Progenitor cell of endocrine pancreas (in vitro differentiated cells): ENCODE results near the gene CHCHD3. TPM values are rescaled to one million over a fixed set of nuclear protein-coding genes. Genes with fewer than 3 reads are reported as not detected.

Experiments
- DNase-seq: peaks from one replicate; pipeline ENCODE4 v3.0.0; 2021; ENCODE audit warnings: low spot score; ENCODE audit not compliant: unreplicated experiment
- H3K27ac Mint-ChIP-seq: 2 replicates; pipeline ENCODE4 v1.8.0; 2021; ENCODE audit warnings: mild to moderate bottlenecking, moderate library complexity, mixed read lengths
- H3K27me3 Mint-ChIP-seq: 2 replicates; pipeline ENCODE4 v1.8.0; 2021; ENCODE audit warnings: mixed read lengths
- H3K36me3 Mint-ChIP-seq: 2 replicates; pipeline ENCODE4 v1.8.0; 2022; ENCODE audit warnings: mixed read lengths; ENCODE audit not compliant: insufficient read depth
- H3K4me1 Mint-ChIP-seq: 2 replicates; pipeline ENCODE4 v1.8.0; 2021; ENCODE audit warnings: low read depth, mixed read lengths
- H3K4me3 Mint-ChIP-seq: 2 replicates; pipeline ENCODE4 v1.8.0; 2021; ENCODE audit warnings: low read depth, mild to moderate bottlenecking, moderate library complexity, mixed read lengths
- H3K9me3 Mint-ChIP-seq: 2 replicates; pipeline ENCODE4 v1.8.0; 2021; ENCODE audit warnings: low read depth, mixed read lengths
- CTCF ChIP-seq: fragments of 200-600 bp; sonication (generic); IDR thresholded peaks from one replicate; pipeline ENCODE4 v1.5.0; 2021; ENCODE audit warnings: antibody characterized with exemption, mild to moderate bottlenecking; ENCODE audit not compliant: unreplicated experiment
- total RNA-seq: library from RNA; stranded (reverse); gene quantifications from 2 replicates; pipeline ENCODE4 v1.2.1, GENCODE V29; 2021

Gene CHCHD3
- total RNA-seq, 1 donor from 2014 or later: 67.3 TPM

GRCh38 chr7:133027397-133027796, 54.5 kb downstream of the CHCHD3 start:
- Mint-ChIP-seq H3K27ac (no peak overlapping the region), H3K36me3 (peaks cover 2% of the 10 kb centered on the region), H3K27me3 (no peaks in the 10 kb centered on the region), H3K9me3 (peaks cover 3% of the 10 kb centered on the region), H3K4me3 (no peak overlapping the region), H3K4me1 (peaks cover 8% of the 10 kb centered on the region)
- no peak for DNase-seq
- TF ChIP-seq CTCF: no peak

GRCh38 chr7:133026210-133026859, 55.6 kb downstream of the CHCHD3 start:
- Mint-ChIP-seq H3K27me3 (no peaks in the 10 kb centered on the region), H3K4me1 (peaks cover 10% of the 10 kb centered on the region), H3K36me3 (peaks cover 2% of the 10 kb centered on the region), H3K4me3 (no peak overlapping the region), H3K27ac (no peak overlapping the region), H3K9me3 (peaks cover 3% of the 10 kb centered on the region)
- no peak for TF ChIP-seq CTCF
- no peak for DNase-seq

GRCh38 chr7:133025056-133025455, 56.8 kb downstream of the CHCHD3 start:
- TF ChIP-seq CTCF: no peak
- peaks cover 7% of the 10 kb centered on the region for H3K4me1 Mint-ChIP-seq
- H3K4me3 Mint-ChIP-seq: no peak overlapping the region
- H3K9me3 Mint-ChIP-seq: peaks cover 3% of the 10 kb centered on the region
- no peak overlapping the region for H3K27ac Mint-ChIP-seq
- peaks cover 6% of the 10 kb centered on the region for H3K36me3 Mint-ChIP-seq
- DNase-seq: no peak
- H3K27me3 Mint-ChIP-seq: no peaks in the 10 kb centered on the region

GRCh38 chr7:133024596-133024995, 57.3 kb downstream of the CHCHD3 start:
- H3K4me3 Mint-ChIP-seq: no peak overlapping the region

GRCh38 chr7:133023370-133024071, 58.4 kb downstream of the CHCHD3 start:
- no peak overlapping the region for H3K4me3 Mint-ChIP-seq
- H3K27me3 Mint-ChIP-seq: no peaks in the 10 kb centered on the region
- peaks cover 6% of the 10 kb centered on the region for H3K4me1 Mint-ChIP-seq
- DNase-seq: no peak
- peaks cover 6% of the 10 kb centered on the region for H3K36me3 Mint-ChIP-seq
- H3K27ac Mint-ChIP-seq: no peak overlapping the region
- H3K9me3 Mint-ChIP-seq: peaks cover 3% of the 10 kb centered on the region
- TF ChIP-seq CTCF: no peak

More at GRCh38 chr7:133024596-133024995, 57.3 kb downstream of the CHCHD3 start:
- DNase-seq: no peak
- TF ChIP-seq CTCF: no peak
- Mint-ChIP-seq H3K36me3 (peaks cover 6% of the 10 kb centered on the region), H3K27ac (no peak overlapping the region), H3K9me3 (peaks cover 3% of the 10 kb centered on the region), H3K27me3 (no peaks in the 10 kb centered on the region), H3K4me1 (peaks cover 5% of the 10 kb centered on the region)
